GM12891 (cell line): Measurements from ENCODE around the gene TMC6.

Experiments used
- POLR2A ChIP-seq: IDR thresholded peaks from 2 replicates; pipeline ENCODE4 v1.6.1; 2011; ENCODE audit warnings: low read depth, low read length, control low read depth
- POLR2AphosphoS5 ChIP-seq: IDR thresholded peaks from 2 replicates; pipeline ENCODE4 v1.6.1; 2011; ENCODE audit warnings: low read depth, low read length, control low read depth

- TF ChIP-seq POLR2A (no peak), POLR2AphosphoS5 (no peak)
These were observed 40.0 kb downstream of the TMC6 start for GRCh38 chr17:78088529-78088928.
